Right ventricle myocardium superior (tissue), 1 donor: ENCODE measurements around the gene PEMT. TPM values are rescaled to one million over a fixed set of nuclear protein-coding genes. Genes with fewer than 3 reads are reported as not detected.
"Not testable (repeated sequence)": the region's sequence is repeated elsewhere in the genome, so short reads cannot be mapped to it uniquely, and the experiment has no call there.

Experiments
- ATAC-seq: fragments of 200-7000 bp; cut with Tn5 transposase; one replicate; pipeline ENCODE4 v1.9.1; 2020; ENCODE audit warnings: mild to moderate bottlenecking; ENCODE audit not compliant: poor library complexity
- DNase-seq: peaks from one replicate; pipeline ENCODE4 v3.0.0-alpha.2; 2020
- intact Hi-C: fragments of 100-400 bp; cut with DNase I; formaldehyde crosslinking; loops from one replicate; pipeline ENCODE4 v1.11.2; 2022
- total RNA-seq: library from RNA; stranded (reverse); fragmentation: NEBNext Ultra II Directional; extraction: Animal tissue kit (Norgen Biotek cat#: 25700); gene quantifications from one replicate; pipeline ENCODE4 v1.2.1, GENCODE V29; 2021
- donor health status: DM: no; HTN: yes; CAD: no; lungs with severe emphysema.

The PEMT gene
- total RNA-seq, 1 donor from 2014 or later, result 16.2 TPM

- ATAC-seq, result peak; percentile 6
- intact Hi-C loops, result loop anchor here (5.0 to 10.0 kb wide), 2 partner anchors 129 to 154 kb away; no protein-coding TSS in a partner anchor
- DNase-seq, result peak; percentile 50
Observed at GRCh38 chr17:17491031-17491471, 100.5 kb downstream of the PEMT start.

DNA sequence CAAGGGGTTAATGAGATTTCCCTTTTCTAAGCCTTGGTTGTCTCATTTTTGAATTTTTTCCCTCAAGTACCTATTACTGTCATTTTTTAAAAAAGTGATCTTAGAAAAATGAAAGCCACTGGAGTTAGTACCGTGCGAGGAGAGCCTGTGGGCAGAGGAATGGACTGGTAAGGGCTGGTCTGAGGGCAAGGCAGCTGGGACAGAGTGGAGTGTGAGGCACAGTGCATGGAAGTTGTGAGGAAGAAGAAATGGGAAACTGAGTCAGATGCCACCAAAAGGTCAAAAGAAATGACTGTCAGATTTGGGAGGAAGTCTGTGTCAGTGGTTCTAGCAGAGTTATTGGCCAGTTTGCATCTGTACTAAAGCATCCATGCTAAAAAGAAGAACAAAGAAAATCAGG is 103.5 kb downstream of the PEMT start:
- no peak for ATAC-seq
- no peak for DNase-seq
- intact Hi-C loops, result no loop called here

GRCh38 chr17:17486416-17486815 is 105.1 kb downstream of the PEMT start:
- ATAC-seq, intact Hi-C loops, DNase-seq: not testable (repeated sequence)

GRCh38 chr17:17485420-17485819 is 106.1 kb downstream of the PEMT start:
- intact Hi-C loops, result no loop called here
- ATAC-seq, result peak; percentile 12
- no peak for DNase-seq

DNA sequence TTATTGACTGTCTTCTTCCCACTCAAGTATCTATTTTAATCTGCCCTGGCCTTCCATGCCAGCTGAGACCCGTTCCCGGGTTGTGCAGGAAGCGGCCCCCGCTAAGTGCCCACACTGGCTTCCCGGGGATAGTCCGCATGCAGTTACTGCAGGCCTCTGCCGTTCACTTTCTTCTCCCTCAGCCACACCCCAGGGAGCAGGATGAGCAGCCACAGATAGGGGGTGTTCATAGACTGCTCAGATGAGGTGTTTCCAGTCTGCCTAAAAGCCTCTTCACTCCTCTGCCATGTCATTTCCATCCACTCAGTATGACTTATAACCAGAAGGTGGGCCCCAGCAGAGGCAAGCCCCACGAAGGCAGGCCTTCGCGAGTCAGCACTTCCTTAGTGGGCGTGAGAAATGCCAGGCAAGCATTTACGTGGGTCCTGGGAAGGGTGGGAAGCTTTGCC is 107.0 kb downstream of the PEMT start:
- peak; percentile 45 for ATAC-seq
- no peak for DNase-seq
- intact Hi-C loops, result no loop called here

DNA sequence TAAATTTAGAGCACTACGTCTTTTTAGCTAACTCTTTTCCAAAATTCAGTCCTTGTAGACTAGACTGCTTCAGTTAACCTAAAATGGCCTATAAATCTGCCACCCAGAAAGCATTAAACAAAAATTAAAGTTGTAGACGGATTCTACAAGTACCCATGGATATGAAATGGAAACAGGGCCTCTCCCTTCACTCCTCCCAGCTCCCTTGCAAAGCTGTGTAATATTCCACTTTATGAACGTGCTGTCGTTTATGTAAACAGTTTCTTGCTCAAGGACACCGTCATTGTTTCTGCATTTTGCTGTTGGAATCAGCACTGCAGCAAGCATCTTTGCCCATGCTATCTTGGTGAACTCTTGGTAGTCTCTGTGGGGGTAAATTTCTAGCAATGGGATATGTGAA is 109.6 kb downstream of the PEMT start:
- intact Hi-C loops, result no loop called here
- no peak for ATAC-seq

GRCh38 chr17:17480593-17481148 is 110.8 kb downstream of the PEMT start:
- no peak for ATAC-seq
- intact Hi-C loops, result no loop called here
- no peak for DNase-seq

More for the DNA sequence above, 109.6 kb downstream of the PEMT start:
- no peak for DNase-seq

- intact Hi-C loops, result loop anchor here (5.0 kb wide), 1 partner anchor 62 kb away; no protein-coding TSS in a partner anchor
- DNase-seq (no peak), ATAC-seq (no peak)
Observed at GRCh38 chr17:17479209-17479608, 112.3 kb downstream of the PEMT start.

DNA sequence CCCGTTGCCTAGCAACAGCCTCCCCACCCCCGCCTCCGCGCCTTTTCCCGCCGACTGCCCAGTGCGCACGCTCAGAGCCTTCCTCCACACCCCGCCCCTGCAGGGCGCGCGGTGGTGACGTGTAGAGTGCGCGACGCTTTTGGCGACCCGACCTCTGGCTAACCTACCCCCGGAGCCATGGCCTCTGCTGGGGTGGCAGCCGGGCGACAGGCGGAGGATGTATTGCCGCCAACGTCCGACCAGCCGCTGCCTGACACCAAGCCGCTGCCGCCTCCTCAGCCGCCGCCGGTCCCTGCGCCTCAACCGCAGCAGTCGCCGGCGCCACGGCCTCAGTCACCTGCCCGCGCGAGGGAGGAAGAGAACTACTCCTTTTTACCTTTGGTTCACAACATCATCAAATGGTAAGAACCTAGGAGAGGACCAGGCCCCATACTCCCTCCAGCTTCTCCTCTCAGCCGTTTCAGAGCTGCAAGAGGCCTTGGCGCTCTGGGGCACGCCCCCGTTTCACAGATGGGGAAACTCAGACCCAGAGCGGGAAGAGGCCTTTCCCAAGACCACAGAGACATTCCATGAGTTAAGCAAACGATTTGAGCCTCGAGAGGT is 114.5 kb downstream of the PEMT start, which contains the start of gene MED9:
Gene MED9 (plus strand): TSS at position 136 of the 603 bp plus-strand sequence. CDS start 42 bp downstream, at position 178.
- ATAC-seq (peak; percentile 99), DNase-seq (peak; percentile 96)
- intact Hi-C loops, result loop anchor here (5.0 kb wide), 1 partner anchor 60 kb away; no protein-coding TSS in a partner anchor

- intact Hi-C loops, result no loop called here
- no peak for ATAC-seq
- DNase-seq, result no peak
Observed at GRCh38 chr17:17474341-17474740, 117.2 kb downstream of the PEMT start.

GRCh38 chr17:17472333-17472920 is 119.1 kb downstream of the PEMT start:
- ATAC-seq (no peak), DNase-seq (no peak)
- intact Hi-C loops, result no loop called here

- intact Hi-C loops, result no loop called here
- ATAC-seq (no peak), DNase-seq (no peak)
Observed at GRCh38 chr17:17469996-17470395, 121.5 kb downstream of the PEMT start.

DNA sequence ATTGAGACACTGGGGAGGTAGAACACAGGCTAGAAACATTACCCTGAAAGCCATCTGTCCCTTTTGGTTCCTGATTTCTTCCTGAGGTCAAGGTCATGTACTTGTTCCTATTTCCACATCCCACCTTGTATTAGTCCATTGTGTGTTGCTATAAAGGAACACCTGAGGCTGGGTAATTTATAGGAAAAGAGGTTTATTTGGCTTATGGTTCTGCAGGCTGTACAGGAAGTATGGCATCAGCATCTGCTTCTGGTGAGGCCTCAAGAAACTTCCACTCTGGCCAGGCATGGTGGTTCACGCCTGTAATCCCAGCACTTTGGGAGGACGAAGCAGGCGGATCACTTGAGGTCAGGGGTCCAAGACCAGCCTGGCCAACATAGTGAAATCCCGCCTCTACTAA is 122.2 kb downstream of the PEMT start:
- no peak for DNase-seq
- intact Hi-C loops, result no loop called here
- ATAC-seq, result no peak

GRCh38 chr17:17468217-17469010 is 123.1 kb downstream of the PEMT start:
- intact Hi-C loops, result no loop called here
- DNase-seq (no peak), ATAC-seq (peak; percentile 85)

DNA sequence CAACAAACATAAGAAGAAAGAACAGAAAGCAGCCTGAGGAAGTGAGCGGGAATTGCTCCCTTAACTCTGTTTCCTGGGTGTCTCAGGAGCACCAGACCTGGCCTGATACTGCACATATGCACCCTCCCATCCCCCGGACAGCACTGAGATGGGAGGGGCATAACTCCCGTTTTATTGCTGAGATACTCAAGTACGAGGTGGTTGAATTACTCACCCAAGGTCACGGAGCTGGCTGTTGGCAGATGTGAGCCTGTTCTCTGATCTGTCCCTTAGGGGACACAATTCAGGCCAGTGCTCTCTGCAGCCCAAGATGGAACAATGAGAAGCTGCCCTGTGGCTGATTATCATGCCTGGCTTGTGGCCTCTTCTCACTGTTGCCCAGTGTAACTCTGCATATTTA is 123.8 kb downstream of the PEMT start:
- DNase-seq (no peak), ATAC-seq (peak; percentile 42)
- intact Hi-C loops, result no loop called here

- DNase-seq (no peak), ATAC-seq (no peak)
- intact Hi-C loops, result no loop called here
Observed at GRCh38 chr17:17467016-17467415, 124.5 kb downstream of the PEMT start.

GRCh38 chr17:17466511-17466910 is 125.0 kb downstream of the PEMT start:
- intact Hi-C loops, result no loop called here
- no peak for DNase-seq
- no peak for ATAC-seq

GRCh38 chr17:17465878-17466277 is 125.6 kb downstream of the PEMT start:
- ATAC-seq, intact Hi-C loops, DNase-seq: not testable (repeated sequence)

GRCh38 chr17:17463821-17464220 is 127.7 kb downstream of the PEMT start:
- intact Hi-C loops, result no loop called here
- DNase-seq (no peak), ATAC-seq (no peak)
